Stomach (tissue), 9 donors: ENCODE measurements around the gene SRP19. TPM values are rescaled to one million over a fixed set of nuclear protein-coding genes. Genes with fewer than 3 reads are reported as not detected.

Experiments used
- DNase-seq, 2 donors: peaks; one replicate each; pipeline versions ENCODE4 v3.0.0 to v3.0.0-alpha.2; 2013 to 2019
- H3K27ac ChIP-seq, 5 donors: fragments of 200-600 bp in 4 of 5; sonication (generic) in 4 of 5; one replicate each; pipeline ENCODE4 v1.5.1; 2013 to 2019; ENCODE audit warnings: mild to moderate bottlenecking in 1 of 5, moderate library complexity in 1 of 5
- H3K27me3 ChIP-seq, 3 donors: fragments of 200-600 bp; sonication (generic); one replicate each; pipeline ENCODE4 v1.5.1; 2017 to 2019; ENCODE audit warnings: mixed run types in 1 of 3
- H3K36me3 ChIP-seq, 4 donors: fragments of 200-600 bp; sonication (generic); 1 replicate in 3 of 4; 2 replicates in 1 of 4; pipeline ENCODE4 v1.5.1; 2016 to 2019
- H3K4me1 ChIP-seq, 4 donors: fragments of 200-600 bp; sonication (generic); one replicate each; pipeline ENCODE4 v1.5.1; 2016 to 2019
- H3K4me3 ChIP-seq, 4 donors: fragments of 200-600 bp; sonication (generic) in 3 of 4; one replicate each; pipeline ENCODE4 v1.5.1; 2016 to 2019; ENCODE audit warnings: mild to moderate bottlenecking in 1 of 4
- H3K9me3 ChIP-seq, 4 donors: fragments of 200-600 bp; sonication (generic); one replicate each; pipeline ENCODE4 v1.5.1; 2016 to 2019
- EP300 ChIP-seq: sonication (generic); formaldehyde crosslinking; IDR thresholded peaks from one replicate; pipeline ENCODE4 v1.6.1; 2017; ENCODE audit warnings: antibody characterized with exemption
- POLR2A ChIP-seq, 4 donors: fragments of 450-650 bp; IDR thresholded peaks; one replicate each; pipeline ENCODE4 v1.6.1; 2016; ENCODE audit warnings: antibody characterized with exemption in 4 of 4, control low read depth in 2 of 4, mild to moderate bottlenecking in 1 of 4, moderate library complexity in 1 of 4
- POLR2AphosphoS5 ChIP-seq, 3 donors: sonication (generic); formaldehyde crosslinking; IDR thresholded peaks; one replicate each; pipeline ENCODE4 v1.6.1; 2016; ENCODE audit warnings: antibody characterized with exemption in 3 of 3
- WGBS, 5 donors: extraction: QIAGEN DNeasy Blood & Tissue Kit in 3 of 5; methylation state at CpG; one replicate each; pipeline versions ENCODE4 v1.1.5 to v1.1.7; 2013 to 2018; 5-methylcytosine and 5-hydroxymethylcytosine counted together
- intact Hi-C: fragments of 100-400 bp; cut with DNase I; formaldehyde crosslinking; loops from one replicate; pipeline ENCODE4 v1.15.1; 2023; ENCODE audit warnings: low total_unique reads
- polyA plus RNA-seq, 3 donors: library from polyadenylated mRNA; stranded (reverse); fragments of 200-250 nt; gene quantifications; one replicate each; pipeline ENCODE4 v1.2.3, GENCODE V29; 2013
- total RNA-seq, 5 donors: library from RNA; depleted of rRNA; stranded (reverse); fragments of >200 nt; gene quantifications; one replicate each; pipeline versions ENCODE4 v1.1.0 to v1.2.3, GENCODE V29; 2014 to 2016
- TF ChIP-seq, protein P1 (sequence below), 7 experiments: fragments of 450-650 bp in 4 of 7; fragments of 200-600 bp in 3 of 7; sonication (generic) in 3 of 7; IDR thresholded peaks; one replicate each; pipeline ENCODE4 v1.5.1; 2016 to 2019; ENCODE audit warnings: antibody characterized with exemption in 7 of 7, control low read depth in 2 of 7, mild to moderate bottlenecking in 1 of 7
- donor health status: healthy with polysubstance abuse.
- donor health status: Bipolar disorder and iron deficiency.
- donor health status: healthy.

The SRP19 gene
- total and polyA plus RNA-seq, 8 donors: 3.2 to 99.3 (median 56.4) TPM

GRCh38 chr5:112822456-112822855 is 38.6 kb upstream of the SRP19 start:
- TF ChIP-seq POLR2A (IDR thresholded peaks at IDR 0.05): no peak

DNA sequence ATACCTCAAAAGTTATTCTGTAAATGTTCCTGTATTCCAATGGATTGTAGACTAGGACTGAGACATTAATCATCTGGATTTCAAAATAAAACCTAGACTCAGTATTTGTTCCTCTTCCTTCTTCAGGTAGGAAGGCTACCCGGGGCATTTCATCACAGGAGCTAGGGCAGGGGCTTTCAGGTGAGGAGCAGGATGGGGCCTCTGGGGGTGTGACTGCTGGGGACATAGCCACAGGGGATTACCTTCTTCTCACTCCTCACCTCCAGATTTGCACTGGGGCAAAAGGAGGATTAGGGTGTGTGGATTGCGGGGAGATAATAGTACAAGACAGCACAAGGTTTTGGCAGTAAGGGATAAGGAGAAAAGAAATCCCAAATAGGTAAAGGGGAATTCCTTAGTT is 37.9 kb upstream of the SRP19 start:
- TF ChIP-seq POLR2AphosphoS5 (IDR thresholded peaks at IDR 0.05) (no peak), POLR2A (IDR thresholded peaks at IDR 0.05) (no peak), EP300 (no peak)
- TF ChIP-seq, protein P1, sequence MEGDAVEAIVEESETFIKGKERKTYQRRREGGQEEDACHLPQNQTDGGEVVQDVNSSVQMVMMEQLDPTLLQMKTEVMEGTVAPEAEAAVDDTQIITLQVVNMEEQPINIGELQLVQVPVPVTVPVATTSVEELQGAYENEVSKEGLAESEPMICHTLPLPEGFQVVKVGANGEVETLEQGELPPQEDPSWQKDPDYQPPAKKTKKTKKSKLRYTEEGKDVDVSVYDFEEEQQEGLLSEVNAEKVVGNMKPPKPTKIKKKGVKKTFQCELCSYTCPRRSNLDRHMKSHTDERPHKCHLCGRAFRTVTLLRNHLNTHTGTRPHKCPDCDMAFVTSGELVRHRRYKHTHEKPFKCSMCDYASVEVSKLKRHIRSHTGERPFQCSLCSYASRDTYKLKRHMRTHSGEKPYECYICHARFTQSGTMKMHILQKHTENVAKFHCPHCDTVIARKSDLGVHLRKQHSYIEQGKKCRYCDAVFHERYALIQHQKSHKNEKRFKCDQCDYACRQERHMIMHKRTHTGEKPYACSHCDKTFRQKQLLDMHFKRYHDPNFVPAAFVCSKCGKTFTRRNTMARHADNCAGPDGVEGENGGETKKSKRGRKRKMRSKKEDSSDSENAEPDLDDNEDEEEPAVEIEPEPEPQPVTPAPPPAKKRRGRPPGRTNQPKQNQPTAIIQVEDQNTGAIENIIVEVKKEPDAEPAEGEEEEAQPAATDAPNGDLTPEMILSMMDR (IDR thresholded peaks at IDR 0.05): no peak
- Histone ChIP-seq H3K27me3 (no peaks in the 10 kb centered on the region), H3K36me3 (peaks cover 21 to 78% (median 70%) of the 10 kb centered on the region in 4 donors), H3K4me3 (no peak overlapping the region), H3K9me3 (no peaks in the 10 kb centered on the region), H3K27ac (no peak overlapping the region), H3K4me1 (no peaks in the 10 kb centered on the region)
- DNase-seq: no peak
- WGBS, 5 donors: 83 to 95% (median 92%) methylated on average over 2 of the region's 2 CpGs
- intact Hi-C loops: no loop called here

More at GRCh38 chr5:112822456-112822855, 38.6 kb upstream of the SRP19 start:
- WGBS, 5 donors: 74 to 97% (median 78%) methylated on average over 4 of the region's 4 CpGs
- Histone ChIP-seq H3K27ac (no peak overlapping the region), H3K9me3 (no peaks in the 10 kb centered on the region), H3K27me3 (no peaks in the 10 kb centered on the region), H3K36me3 (peaks cover 17 to 77% (median 63%) of the 10 kb centered on the region in 4 donors), H3K4me1 (no peaks in the 10 kb centered on the region), H3K4me3 (no peak overlapping the region)
- intact Hi-C loops: no loop called here
- DNase-seq: no peak

- Histone ChIP-seq H3K36me3 (peaks cover 23 to 82% (median 75%) of the 10 kb centered on the region in 4 donors), H3K27me3 (no peaks in the 10 kb centered on the region), H3K4me3 (no peak overlapping the region), H3K4me1 (no peaks in the 10 kb centered on the region), H3K27ac (no peak overlapping the region), H3K9me3 (no peaks in the 10 kb centered on the region)
- peak in 1 of 2 donors; percentile 8 for DNase-seq
- TF ChIP-seq POLR2A (IDR thresholded peaks at IDR 0.05) (no peak), EP300 (no peak), POLR2AphosphoS5 (IDR thresholded peaks at IDR 0.05) (no peak)
- TF ChIP-seq, protein P1 (IDR thresholded peaks at IDR 0.05): no peak
- intact Hi-C loops: no loop called here
- 41 to 68% (median 58%) methylated on average over 2 of the region's 2 CpGs for WGBS, 5 donors
These were observed 37.4 kb upstream of the SRP19 start for GRCh38 chr5:112823656-112824055.

DNA sequence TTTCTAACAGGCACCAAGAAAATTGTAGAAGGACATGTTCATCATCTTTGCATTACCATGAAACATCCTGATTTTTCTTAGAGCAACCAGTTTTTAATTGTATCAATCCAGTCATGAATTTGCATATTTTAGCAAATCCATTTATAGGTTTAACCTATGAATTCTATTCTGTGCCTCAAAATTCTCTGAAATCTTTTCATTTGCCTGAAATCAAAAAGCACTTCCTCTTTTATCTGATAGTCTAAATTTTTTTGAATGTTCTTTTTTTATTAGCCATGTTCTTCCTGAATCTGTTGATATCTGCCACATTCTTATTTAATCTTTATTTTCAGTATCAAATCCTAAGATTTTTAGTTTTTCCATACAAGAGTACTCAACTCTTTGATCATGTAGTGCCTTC is 36.9 kb upstream of the SRP19 start:
- peaks cover 26 to 82% (median 75%) of the 10 kb centered on the region in 4 donors for H3K36me3 ChIP-seq
- H3K4me1 ChIP-seq: no peaks in the 10 kb centered on the region
- DNase-seq: no peak
- TF ChIP-seq EP300 (no peak), POLR2AphosphoS5 (IDR thresholded peaks at IDR 0.05) (no peak), POLR2A (IDR thresholded peaks at IDR 0.05) (no peak)
- TF ChIP-seq, protein P1 (IDR thresholded peaks at IDR 0.05): no peak
- H3K9me3 ChIP-seq: no peaks in the 10 kb centered on the region
- H3K27me3 ChIP-seq: no peaks in the 10 kb centered on the region
- H3K27ac ChIP-seq: no peak overlapping the region
- intact Hi-C loops: no loop called here
- no peak overlapping the region for H3K4me3 ChIP-seq

DNA sequence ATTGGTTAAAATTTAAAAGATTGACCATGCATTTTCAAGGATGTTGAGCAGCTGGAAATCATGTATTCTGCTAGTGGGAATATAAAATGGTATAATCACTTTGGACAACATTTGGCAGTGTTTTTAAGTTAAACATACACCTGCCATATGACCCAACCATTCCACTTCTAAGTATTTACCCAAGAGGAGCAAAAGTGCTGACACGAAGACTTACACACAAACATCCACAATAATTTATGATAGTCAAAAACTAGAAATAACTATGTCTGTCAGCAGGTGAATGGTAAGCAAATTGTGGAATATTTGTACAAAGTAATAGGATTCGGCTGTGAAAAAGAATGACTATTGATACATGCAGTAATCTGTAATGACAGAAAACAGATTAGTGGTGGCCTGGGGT is 30.7 kb upstream of the SRP19 start:
- Histone ChIP-seq H3K36me3 (peaks cover 14 to 88% (median 84%) of the 10 kb centered on the region in 4 donors), H3K4me3 (no peak overlapping the region), H3K4me1 (no peaks in the 10 kb centered on the region), H3K27me3 (no peaks in the 10 kb centered on the region), H3K9me3 (no peaks in the 10 kb centered on the region), H3K27ac (no peak overlapping the region)
- intact Hi-C loops: no loop called here
- no peak for TF ChIP-seq POLR2AphosphoS5 (IDR thresholded peaks at IDR 0.05)
- DNase-seq: no peak
- WGBS, 5 donors: 78 to 93% (median 89%) methylated on average over 2 of the region's 2 CpGs
